Stimulated activated CD4-positive, alpha-beta T cell treated with anti-CD3 and anti-CD28 coated beads, Interleukin-15, amount 100 ng/mL, for 24 hours (primary cell): Measurements from ENCODE around the gene MED13L.
"Not testable (repeated sequence)": the region's sequence is repeated elsewhere in the genome, so short reads cannot be mapped to it uniquely, and the experiment has no call there.

Source experiments
- DNase-seq: peaks from one replicate; pipeline ENCODE4 v3.0.0-alpha.2; 2020

The MED13L gene

DNA sequence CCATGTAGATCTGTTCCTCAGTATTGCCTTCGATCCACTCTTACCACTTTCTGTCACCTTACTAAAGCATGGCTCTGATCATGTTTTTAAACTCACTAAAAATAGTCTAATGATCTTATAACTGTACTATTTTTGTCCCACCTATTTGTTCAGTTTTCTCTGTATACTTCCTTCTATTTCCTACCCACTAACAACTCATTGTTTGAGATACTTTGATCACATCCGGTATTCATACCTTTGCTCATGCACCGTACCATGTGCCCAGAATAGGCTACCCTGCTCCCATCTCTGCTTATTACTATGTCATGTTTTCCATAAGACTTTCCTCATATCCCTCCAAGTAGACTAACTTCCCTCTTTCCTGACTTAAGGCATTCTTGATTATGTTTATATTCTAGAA is 128.6 kb downstream of the MED13L start:
- no peak for DNase-seq

DNA sequence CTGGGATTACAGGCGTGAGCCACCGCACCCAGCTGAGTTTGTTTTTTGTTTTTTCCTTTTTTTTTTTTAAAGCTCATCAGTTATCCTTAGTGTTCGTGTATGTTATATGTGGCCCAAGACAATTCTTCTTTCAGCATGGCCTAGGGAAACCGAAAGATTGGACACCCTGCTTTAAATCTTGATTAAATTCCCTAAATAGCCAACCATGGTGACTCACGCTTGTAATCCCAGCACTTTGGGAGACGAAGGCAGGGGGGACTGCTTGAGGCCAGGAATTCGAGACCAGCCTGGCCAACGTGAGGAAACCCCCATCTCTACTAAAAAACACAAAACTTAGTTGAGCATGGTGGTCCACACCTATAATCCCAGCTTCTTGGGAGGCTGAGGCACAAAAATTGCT is 131.1 kb downstream of the MED13L start:
- no peak for DNase-seq

- DNase-seq, result no peak
Observed at GRCh38 chr12:116145451-116145850, 132.0 kb downstream of the MED13L start.

DNA sequence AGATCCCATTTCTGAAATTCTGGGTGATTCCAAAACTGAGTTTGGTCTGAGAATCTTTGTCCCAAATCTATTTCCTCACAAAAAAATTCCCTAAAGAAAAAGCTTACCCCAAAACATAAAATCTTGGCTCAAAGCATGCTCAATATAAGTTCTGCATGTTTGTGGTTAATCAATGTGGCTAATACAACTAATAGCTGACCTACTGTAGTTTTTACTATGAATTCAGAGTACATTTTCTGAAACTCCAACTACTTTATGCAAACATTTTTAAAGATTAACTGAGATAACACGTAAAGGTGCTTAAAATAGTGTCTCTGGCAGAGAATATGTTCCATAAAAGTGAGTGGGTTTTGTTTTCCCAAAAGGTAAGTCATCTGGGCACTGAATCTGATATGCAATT is 133.1 kb downstream of the MED13L start:
- DNase-seq, result no peak

GRCh38 chr12:116143909-116144308 is 133.6 kb downstream of the MED13L start:
- DNase-seq, result no peak

DNA sequence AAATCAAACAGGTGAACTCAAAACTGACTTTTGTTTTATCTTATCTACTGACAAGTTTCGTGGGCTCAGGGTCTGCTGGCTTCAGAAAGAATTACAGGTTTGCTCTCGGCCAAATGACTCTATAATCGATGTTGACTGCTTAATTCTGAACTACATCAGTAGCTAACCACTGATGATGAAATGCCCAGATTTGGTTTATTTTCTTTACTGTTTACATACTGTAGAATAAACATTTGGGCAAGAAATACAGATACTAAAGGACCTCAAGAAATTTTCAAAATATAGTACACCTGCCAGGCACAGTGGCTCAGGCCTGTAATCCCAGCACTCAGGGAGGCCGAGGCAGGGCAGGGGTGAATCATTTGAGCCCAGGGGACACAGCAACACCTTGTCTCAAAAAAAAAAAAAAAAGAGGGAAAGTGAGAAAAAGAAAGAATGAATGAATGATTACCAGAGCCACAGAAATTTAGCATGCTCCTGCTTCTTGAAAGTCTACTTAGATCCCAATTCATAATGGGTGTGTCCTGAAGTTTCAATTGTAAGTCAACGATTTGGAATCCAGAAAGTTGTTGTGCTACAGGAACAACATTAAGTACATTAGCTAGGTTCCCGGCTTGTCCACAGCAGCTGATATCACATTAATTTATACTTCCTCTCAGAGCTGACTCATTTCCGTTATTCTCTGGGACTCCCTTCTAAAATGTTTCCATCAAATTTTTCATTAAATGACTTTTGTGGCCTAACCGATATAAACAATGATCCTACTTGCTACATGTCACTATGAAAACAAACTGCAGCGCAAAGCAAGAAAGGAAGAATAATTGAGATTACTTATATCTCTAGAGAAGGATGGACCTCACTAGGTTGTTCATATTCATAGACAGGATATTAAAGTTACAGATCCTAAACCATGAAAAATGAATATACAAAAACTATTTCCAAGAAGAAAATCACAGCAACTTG is 134.3 kb downstream of the MED13L start:
- DNase-seq, result no peak

- DNase-seq, result no peak
Observed at GRCh38 chr12:116141833-116142162, 135.7 kb downstream of the MED13L start.

DNA sequence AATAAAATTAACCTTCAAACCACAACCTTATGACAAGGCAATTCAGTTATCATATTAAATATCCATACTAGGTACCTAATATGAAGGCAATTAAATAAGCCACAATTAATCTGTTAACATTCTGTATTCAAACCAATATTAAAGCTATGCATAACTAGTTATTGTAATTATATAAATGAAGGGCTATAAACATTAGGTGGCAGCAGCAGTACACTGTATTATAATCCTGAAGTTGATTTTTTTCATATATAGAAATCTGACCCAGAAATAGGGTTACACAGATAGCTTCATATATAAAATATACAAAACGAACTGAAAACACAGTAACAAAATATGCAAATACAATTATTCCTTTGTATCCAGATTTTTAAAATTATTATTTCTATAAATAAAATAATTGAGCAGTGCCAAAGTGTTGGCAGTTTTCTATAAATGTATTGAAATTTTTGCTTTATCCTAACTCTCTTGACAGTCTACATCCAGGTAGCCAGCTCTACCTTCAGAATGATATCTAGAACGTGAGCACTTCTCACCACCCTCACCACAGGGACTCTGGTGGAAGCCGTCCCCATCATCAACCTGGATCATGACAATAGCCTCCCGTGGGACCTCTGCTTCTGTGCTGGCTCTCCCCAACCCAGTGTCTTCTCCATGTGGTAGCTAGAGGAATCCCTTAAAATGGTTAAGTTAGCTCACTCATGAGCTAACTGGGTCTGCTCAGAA is 136.2 kb downstream of the MED13L start:
- no peak for DNase-seq

- DNase-seq, result no peak
Observed at GRCh38 chr12:116140529-116140928, 137.0 kb downstream of the MED13L start.

DNA sequence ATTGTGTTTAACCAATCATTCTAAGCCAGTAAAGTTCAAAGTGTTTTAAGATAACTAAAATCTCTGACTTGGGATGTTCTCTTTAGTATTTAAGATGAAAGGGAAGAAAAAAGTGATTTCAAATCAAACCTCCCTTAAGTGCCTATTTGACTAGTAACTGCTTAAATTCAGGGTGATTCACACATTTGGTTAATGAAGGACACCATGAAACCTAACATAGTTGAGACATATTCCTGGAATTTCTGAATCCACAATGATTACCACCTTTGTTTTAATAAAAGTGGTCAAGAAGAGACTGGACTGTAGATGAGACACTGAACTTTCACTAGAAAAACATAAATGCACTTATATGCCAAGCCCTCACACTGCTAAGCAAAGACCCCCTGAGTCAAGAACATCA is 138.7 kb downstream of the MED13L start:
- no peak for DNase-seq

DNA sequence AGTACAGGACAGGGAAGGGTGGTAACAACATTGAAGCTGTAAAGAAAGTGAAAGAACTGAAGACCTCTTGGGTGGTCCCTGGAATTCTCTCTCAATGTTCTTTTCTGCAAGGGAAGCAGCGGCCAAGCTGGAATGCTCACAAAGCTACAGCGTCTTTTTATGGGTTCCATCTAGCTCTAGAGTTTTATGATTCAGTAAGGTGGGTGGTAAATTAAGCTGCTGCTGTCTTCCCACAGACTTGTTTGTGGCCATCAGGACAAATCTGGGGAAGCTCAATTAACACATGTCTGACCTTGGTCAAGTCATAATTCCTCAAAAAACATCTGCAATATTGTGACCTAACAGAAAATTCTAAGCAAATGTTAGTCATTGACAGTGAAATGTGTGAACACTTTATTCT is 139.1 kb downstream of the MED13L start:
- DNase-seq, result no peak

- DNase-seq, result no peak
Observed at GRCh38 chr12:116137318-116137717, 140.2 kb downstream of the MED13L start.

DNA sequence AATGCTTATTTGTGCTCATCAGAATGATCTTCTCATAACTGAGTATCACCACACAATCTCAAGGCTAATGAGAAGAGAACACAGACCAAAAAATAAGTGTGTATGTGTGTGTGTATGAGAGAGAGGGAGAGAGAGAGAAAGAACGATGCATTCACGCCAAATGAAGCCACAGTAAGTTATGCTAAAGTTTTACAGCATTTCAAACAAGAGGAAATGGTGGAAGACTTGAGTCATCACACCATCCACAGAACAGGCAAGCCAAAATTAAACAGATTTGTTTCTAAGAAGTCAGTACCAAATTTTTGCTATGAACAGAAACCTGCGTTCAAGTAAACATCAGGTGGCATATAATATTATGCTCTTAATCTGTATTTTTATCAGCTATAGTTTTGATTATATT is 141.2 kb downstream of the MED13L start:
- no peak for DNase-seq

DNA sequence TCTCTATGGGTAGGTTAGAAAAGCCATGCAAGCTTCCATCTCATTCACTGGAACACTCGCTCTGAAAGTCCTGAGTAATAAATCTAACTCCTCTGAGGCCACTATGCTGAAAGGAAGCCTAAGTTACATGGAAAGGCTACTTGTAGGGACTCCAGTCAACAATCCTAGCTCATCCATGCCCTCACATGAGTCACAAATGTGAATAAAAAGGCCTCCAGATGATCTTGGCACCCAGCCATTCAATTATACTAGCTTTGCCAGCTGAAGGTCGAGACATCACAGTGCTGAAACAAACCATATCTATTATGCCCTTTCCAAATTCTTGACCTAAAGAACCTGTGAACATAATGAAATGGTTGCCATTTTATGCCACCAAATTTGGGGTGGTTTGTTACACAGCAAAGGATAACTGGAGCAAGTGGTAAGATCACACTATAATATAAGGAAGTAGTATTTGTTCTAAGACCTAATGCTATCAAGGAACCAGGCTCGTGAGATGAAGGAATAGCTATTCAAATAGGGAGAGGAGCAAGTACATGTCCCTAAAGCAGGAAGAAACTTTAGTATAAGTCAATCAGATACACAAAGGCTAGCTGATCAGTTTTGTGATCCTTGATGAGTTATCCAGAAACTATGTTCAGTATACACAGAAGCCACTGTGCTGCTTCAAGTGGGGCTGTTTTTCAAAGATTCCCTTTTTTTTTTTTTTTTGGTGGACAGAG is 142.1 kb downstream of the MED13L start:
- DNase-seq, result no peak

GRCh38 chr12:116133636-116134214 is 143.8 kb downstream of the MED13L start:
- DNase-seq, result no peak

GRCh38 chr12:116133149-116133548 is 144.3 kb downstream of the MED13L start:
- DNase-seq, result no peak

DNA sequence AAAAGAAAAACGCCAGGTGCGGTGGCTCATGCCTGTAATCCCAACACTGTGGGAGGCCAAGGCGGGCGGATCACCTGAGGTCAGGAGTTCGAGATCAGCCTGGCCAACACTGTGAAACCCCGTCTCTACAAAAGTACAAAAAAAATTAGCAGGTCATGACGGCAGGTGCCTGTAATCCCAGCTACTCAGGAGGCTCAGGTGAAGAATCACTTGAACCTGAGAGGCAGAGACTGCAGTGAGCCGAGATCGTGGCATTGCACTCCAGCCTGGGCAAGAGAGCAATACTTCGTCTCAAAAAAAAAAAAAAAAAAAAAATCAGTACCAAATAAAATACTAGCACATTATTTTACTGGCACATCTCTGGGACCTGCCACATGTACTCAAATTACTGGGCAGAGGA is 145.5 kb downstream of the MED13L start:
- not testable (repeated sequence) for DNase-seq

- no peak for DNase-seq
Observed at GRCh38 chr12:116131176-116131575, 146.3 kb downstream of the MED13L start.

DNA sequence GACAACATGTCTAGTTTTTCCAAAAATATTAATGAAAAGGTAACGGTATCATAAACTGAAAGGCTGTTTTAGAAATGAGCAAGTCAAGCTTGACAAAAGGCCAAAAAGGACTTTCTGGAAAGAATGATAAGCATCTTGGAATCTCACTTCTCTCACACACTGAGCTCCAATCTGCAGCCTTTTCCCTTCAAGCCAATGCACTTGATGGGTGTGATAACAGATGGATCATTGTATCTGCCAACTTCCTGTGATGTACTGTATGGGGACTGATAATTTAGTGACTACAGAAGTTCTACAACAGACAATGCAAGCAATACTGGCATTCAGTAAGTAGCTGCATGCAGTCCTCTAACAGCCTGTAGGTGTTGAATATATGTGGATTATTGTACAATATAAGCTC is 147.1 kb downstream of the MED13L start:
- no peak for DNase-seq

GRCh38 chr12:116128779-116129178 is 148.7 kb downstream of the MED13L start:
- no peak for DNase-seq

DNA sequence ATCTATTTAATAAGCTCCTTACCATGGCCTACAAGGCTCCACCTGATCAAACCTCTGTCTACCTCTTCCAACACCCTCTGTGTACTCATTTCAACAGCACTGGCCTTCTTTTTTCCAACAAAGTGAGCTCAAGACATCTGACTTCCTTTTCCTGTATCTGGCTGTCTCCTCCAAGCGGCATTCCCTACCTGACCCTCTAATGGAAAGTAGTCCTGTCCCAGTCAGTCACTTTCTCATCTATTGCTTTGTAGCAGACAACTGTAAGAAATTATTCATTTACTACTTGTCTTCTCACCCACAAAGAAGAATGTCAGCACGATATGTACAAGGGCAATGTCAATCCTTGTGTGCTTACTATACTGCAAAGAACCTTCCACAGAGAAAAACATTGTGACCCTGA is 149.6 kb downstream of the MED13L start:
- DNase-seq, result no peak

GRCh38 chr12:116126610-116127009 is 150.9 kb downstream of the MED13L start:
- DNase-seq, result no peak

DNA sequence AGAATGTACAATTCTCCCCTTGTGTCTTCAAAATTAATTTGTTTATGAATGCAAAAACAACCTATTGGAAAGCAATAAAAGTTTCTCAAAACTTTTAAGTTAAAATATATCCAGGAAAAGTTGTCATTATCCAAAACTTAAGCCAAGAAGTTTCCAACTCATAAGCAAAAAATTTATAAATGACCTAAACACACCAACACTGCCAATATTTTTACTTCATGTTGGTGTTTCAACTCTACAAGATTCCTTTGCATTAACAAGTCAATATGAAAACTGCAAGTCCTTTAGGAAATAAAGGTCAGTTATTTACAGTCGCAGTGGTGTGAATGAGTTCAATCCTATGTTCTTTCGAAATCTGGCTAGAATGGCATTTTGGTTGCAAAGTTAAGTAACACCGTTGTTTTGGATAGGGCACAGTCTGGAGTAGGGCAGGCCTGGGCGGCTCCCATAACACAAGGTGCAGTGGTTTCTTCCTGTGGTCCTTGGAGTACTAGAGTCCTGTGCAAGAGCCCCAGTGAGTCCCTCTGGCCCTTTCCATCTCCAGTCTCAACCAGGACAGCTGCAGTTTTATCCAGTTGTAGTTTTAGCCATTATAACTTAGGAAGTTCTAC is 151.4 kb downstream of the MED13L start:
- no peak for DNase-seq
